ENCODE measurements around the gene RBFOX1.

GRCh38 chr16:7613518-7613917 lies 280.9 kb downstream of the RBFOX1 start:
- TF ChIP-seq CTCF (conservative IDR thresholded peaks at IDR 0.05; ENCODE audit: low read depth, low read length) (no peak), EZH2 (IDR thresholded peaks at IDR 0.05; ENCODE audit: low read length, unreplicated experiment) (no peak), EZH2phosphoT487 (IDR thresholded peaks at IDR 0.05; ENCODE audit: borderline replicate concordance, low read length) (no peak)

All from PC-3 (cell line).